ENCODE measurements around the gene COL19A1.
"Not testable (repeated sequence)": the region's sequence is repeated elsewhere in the genome, so short reads cannot be mapped to it uniquely, and the experiment has no call there.

COL19A1 gene

DNA sequence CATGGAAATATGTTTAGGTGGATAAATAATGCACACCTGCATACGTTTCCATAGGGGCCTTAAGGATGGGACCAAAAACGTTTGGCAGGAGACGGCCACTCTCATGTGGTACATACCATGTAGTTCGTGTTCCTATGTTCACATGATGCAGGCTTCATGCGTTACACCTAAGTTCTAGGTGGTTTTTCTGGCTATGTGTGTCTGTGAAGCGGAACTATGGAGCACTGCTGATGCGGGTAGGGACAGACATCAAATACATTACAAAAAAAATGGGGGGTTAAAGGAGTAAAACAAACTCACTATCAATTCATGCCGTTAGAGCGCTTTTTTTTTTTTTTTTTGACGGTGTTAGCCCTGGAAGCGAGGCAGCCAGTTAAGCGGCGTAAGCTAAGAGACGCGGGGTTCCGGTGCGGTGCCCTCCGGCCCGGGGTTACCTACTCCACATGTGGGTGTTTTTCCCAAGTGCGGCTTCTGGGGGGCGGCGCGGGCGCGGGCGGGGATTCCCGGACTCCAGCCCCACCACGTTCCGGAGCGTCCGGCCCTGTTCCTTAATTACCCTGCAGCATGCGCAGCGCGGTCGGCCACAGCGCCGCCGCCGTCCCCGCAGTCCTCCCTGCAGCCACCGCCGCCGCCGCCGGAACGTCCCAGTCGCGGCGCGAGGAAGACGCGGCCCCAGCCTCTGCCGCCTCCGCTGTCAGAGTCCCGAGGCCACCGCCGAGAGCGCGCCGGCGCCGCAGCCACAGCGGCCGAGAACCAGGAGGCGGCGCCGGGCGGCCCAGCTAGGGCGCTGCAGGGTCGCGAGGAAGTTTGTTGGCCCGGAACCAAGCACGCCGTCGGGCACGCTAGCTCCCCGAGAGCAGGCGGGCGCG is 648 bp downstream of the COL19A1 start:
- no peak for DNase-seq

DNA sequence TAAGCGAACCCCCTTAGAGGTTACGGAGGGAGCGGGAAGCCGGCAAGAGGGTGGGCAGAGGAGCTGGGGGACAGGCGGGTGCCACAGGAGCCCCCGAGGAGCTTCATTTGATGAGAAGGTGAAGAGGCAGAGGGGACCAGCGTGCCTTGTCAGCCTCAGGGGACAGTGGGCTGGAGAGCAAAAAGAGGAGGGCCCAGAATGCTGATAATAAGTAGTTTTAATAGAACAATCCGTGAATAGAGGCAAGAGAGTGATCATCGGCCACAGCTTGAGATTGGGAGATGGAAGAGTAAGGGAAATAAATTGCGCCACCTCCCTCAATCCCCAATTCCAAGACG is 1.3 kb downstream of the COL19A1 start:
- DNase-seq: no peak

DNA sequence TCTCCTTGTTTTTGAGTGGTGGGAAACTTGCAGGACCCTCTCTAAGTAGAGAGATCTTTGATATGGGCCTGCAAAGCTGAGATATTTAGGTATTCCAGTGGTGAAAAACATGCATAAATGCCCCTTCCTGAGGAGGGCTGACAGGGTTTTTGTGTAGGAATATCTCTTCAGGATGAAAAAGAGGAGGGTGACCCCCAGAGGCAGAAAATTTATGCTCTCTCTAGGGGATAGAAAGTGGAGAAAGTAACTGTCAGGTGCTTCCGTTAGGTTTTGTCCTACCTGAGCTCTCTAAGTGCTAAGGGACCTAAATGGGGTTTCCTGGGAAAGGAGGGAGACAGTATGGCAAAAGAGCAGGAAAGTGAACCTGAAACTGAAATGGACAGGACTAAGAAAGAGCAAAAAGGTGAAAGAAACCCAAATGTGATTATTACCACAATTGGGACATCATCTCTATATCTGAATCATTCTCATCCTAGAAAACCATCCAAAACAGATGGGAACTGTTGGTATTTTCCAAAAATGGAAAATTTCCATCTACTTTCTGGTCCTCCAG is 2.0 kb downstream of the COL19A1 start:
- no peak for DNase-seq

GRCh38 chr6:69868961-69869360 is 2.6 kb downstream of the COL19A1 start:
- no peak for DNase-seq

- no peak for DNase-seq
Measured at GRCh38 chr6:69871107-69871506, 4.8 kb downstream of the COL19A1 start.

DNA sequence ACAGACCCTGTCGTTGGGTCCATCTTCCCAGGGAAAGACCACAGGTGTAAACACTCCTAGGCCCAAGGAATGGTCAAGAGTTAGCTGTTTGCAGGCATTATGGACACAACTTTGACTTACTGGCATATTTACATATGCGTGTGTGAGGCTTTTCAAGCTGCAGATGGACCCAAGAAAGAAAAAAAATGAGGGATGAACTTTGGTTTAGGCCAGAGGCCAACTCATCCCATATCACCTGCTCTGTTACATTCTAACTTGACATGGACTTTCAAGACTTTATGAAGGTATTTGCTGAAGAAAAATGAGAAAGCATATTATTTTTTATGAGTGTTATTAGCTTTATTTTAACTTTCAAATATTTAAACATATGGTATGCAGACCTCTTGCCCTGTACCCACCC is 6.9 kb downstream of the COL19A1 start:
- DNase-seq: no peak

GRCh38 chr6:69875715-69876114 is 9.4 kb downstream of the COL19A1 start:
- no peak for DNase-seq

GRCh38 chr6:69878795-69879194 is 12.4 kb downstream of the COL19A1 start:
- no peak for DNase-seq

- no peak for DNase-seq
Measured at GRCh38 chr6:69880601-69881000, 14.2 kb downstream of the COL19A1 start.

DNA sequence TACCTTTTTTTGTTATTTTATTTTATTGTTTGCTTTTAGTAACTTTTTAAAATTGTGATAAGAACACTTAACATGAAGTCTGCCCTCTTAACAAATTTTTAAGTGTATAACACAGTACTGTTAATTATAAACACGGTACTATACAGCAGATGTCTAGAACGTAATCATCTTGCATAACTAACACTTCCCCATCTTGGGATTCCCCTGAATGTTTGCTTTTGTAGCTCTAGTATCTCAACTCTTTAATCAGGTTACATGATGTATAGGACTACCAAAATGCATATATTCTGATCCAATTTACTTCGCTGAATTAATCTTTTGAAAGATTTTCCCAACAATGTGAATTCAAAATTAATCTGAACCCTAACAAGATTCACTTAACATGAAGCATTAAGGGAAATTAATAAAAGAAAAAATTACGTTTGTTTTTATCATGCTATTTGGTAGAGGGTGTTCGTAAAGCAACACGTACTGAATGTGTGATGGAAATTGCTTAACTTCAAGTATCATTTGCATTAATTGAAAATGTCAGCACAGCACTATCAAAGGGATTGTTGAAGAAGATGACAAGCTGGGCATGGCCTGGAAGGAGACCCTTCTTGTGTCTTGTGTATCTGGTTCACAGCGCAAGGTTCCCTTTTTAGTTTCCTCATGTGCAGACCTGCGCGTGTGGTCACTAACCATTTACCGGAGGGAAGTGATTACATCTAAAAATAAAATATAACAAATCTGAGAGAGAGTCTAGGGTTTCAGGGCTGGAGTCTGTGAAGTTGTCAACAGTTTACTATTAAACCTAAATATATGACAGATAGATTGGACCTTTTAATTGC is 15.2 kb downstream of the COL19A1 start:
- DNase-seq: no peak

DNA sequence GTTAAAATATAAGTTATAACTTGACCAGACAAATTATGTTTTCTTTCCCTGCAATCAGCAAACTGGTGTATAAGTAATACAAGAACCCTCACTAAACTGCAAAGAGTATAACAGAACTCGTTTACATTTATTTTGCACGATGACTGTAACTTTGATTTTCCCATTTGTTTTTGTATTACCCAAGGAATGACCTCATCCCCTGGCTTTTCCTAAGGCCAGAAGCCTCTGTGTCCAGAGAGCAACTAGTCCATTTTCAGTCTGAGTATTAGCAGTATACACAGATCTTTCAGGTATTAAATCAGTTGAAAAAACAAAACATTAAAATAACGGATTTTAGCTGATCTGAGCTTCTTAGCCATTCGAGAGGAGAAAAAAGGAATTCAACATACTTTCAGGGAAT is 17.2 kb downstream of the COL19A1 start:
- no peak for DNase-seq

DNA sequence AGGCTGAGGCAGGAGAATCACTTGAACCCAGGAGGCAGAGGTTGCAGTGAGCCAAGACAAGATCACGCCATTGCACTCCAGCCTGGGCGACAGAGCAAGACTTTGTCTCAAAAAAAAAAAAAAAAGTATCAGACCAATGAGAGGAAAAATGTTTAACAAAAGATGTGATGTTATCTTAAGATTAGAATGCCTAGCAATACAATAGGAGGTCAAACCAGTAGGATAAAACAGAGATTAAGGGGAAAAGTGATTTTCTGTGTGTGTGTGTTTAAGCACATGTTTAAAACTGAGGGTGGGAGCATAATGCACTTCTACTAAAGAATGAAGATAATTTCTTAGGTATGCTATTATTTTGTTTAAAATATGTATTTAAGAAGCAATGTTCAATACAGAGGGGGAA is 17.9 kb downstream of the COL19A1 start:
- DNase-seq: no peak

DNA sequence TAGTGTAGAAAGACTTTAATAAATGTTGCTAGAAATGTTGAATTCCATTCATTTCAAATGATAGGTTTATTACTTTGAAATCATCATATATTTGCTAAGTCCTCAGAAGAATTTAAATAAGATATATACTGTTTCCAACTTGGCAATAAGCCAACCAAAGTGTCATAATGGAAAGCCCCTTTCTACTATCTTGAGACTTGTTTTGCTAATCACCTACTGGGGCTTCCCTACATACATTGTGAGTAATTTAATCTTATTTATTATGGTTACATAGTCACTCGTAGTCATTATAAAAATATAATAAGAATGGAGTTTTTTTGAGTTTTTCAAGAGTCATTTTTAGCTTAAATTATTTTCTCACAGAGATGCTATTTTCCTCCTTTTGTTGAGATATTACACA is 20.7 kb downstream of the COL19A1 start:
- no peak for DNase-seq

DNA sequence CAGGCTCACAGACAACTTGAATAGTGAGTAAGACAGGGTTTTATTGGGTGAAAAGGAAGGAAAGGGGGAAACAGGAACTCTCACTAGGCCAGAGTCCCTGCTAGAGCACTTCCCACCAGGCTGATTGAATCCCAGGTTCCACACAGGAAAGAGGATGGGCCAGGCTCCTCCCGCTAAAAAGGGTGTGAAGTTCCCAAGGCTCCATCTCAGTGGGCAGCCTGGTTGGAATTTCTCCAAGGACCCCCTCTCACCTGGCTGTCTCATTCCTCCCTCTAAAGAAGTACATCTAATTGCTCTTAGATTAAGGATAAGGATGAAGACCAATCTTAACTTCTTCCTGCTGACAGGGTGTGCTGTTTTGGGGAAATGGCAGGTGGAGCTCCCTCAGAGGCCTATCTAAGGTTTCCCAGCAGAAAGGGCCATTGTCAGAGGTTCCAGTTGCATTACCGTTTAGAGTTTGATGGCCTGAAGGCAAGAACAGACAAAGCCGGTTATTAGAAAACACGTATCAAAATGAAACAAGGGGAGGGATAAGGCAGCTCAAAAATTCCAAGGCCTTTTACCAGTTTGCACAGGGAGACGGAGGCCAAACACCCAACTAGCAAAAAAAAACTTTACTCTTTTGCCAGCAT is 21.5 kb downstream of the COL19A1 start:
- no peak for DNase-seq

DNA sequence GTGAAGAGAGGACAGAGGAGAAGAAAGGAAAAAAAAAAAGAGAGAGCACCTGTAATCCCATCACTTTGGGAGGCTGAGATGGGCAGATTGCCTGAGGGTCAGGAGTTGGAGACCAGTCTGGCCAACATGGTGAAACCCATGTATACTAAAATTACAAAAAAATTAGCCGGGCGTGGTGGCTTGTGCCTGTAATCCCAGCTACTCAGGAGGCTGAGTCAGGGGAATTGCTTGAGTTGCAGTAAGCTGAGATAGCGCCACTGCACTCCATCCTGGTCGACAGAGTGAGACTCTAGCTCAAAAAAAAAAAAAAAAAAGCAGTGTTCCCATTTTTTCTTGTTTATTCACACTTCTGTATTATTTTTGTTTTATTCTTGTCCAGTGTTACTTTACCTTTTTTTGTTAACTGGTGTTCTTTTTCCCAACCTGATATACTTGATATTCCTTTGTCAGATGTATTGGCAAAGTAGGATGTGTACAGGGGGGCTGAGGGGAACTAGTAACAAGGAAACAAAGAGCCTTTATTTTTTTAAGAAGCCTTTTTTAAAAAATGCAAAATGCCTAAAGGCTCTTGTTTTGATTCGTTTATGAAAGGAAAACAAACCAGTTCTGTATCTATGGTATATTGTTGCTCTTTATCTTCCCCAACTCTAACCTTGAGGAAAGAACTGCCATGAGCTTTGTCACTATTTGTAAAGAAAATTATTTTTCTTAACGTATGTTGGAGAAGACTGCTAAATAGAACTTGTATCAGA is 22.3 kb downstream of the COL19A1 start:
- DNase-seq: no peak

- DNase-seq: not testable (repeated sequence)
Measured at GRCh38 chr6:69889234-69889974, 23.0 kb downstream of the COL19A1 start.

GRCh38 chr6:69892561-69892960 is 26.2 kb downstream of the COL19A1 start:
- not testable (repeated sequence) for DNase-seq

DNA sequence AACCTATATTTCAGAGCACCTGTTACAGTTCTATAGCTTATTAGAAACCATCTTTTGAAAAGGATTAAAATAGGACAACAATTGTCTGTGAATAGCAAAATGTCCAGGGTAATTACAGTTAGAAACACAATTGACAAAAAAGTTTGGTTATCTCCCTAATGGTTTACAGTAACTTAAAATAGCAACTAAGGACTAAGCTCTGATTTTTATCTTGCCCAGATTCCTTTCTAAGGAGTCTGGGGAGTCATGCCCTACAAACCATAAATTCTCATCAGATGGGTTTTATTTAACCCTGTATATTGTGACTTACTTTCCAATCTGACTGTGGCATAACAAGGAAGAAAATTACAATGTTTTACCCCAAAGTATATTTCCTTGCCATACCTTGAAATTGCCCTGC is 26.9 kb downstream of the COL19A1 start:
- not testable (repeated sequence) for DNase-seq

DNA sequence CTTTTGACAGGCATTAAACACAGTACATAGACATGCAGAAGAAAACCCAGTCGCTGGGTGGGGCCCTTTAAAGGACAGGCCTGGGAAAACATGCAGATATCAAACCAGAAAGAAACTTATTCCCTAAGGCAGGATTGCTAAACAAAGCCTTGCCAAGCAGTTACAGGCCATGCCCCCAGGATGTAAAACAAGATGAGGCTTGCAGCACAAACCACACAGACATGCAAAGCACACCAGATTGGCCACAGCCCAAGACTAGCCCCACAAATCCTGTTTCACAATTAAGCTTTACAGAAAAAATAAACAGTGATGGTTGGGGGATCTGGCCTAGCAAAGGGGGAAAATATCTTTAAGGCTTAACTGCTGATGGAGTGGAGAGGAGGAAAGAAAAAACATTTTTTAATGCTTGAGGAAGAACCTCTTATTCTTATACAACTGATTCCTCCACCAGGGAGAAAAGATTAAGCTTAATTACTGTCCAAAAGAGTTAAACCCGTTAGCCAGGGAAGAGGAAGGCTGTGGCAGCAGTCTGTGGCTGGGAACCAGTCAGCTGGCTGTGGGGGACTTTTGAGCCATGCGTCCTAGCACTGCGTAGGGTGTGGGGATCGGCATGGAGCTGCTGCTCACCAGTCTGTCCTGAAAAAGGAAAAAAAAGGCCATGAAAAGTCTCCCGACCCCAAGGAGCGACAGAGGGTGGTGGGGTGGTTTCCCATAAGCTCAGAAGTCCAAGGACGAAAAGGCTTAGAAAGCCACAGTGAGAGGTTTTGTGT is 28.4 kb downstream of the COL19A1 start:
- no peak for DNase-seq

GRCh38 chr6:69895396-69895795 is 29.0 kb downstream of the COL19A1 start:
- DNase-seq: no peak

- no peak for DNase-seq
Measured at GRCh38 chr6:69900869-69901268, 34.5 kb downstream of the COL19A1 start.

All from cortex of kidney (tissue), 1 donor.